Neuronal stem cell (in vitro differentiated cells): ENCODE measurements around the gene KRT85.
A peak's percentile ranks its signal among the peaks of the same experiment; 100 is the strongest.

Experiments
- DNase-seq: peaks from one replicate; pipeline ENCODE4 v3.0.0-alpha.2; 2013; ENCODE audit warnings: low spot score
- H2AFZ ChIP-seq: one replicate; pipeline ENCODE4 v1.6.1; 2013; ENCODE audit warnings: mild to moderate bottlenecking, low read length, inconsistent platforms
- H2AK5ac ChIP-seq: 2 replicates; pipeline ENCODE4 v1.6.1; 2013; ENCODE audit warnings: low read depth, mild to moderate bottlenecking, inconsistent platforms, low read length, moderate library complexity, mixed read lengths
- H2BK120ac ChIP-seq: 2 replicates; pipeline ENCODE4 v1.6.1; 2013; ENCODE audit warnings: low read depth, mild to moderate bottlenecking, inconsistent platforms, low read length, moderate library complexity, mixed read lengths
- H2BK12ac ChIP-seq: one replicate; pipeline ENCODE4 v1.6.1; 2013; ENCODE audit warnings: low read length, inconsistent platforms
- H2BK15ac ChIP-seq: 2 replicates; pipeline ENCODE4 v1.6.1; 2013; ENCODE audit warnings: mild to moderate bottlenecking, low read length, inconsistent platforms, mixed read lengths
- H2BK5ac ChIP-seq: one replicate; pipeline ENCODE4 v1.6.1; 2013; ENCODE audit warnings: inconsistent platforms, mild to moderate bottlenecking, low read length, moderate library complexity
- H3K14ac ChIP-seq: one replicate; pipeline ENCODE4 v1.6.1; 2013; ENCODE audit warnings: low read length, inconsistent platforms
- H3K18ac ChIP-seq: 2 replicates; pipeline ENCODE4 v1.6.1; 2013; ENCODE audit warnings: low read length, inconsistent platforms
- H3K23ac ChIP-seq: 2 replicates; pipeline ENCODE4 v1.6.1; 2013; ENCODE audit warnings: low read depth, mild to moderate bottlenecking, mixed read lengths, low read length, inconsistent platforms; ENCODE audit not compliant: poor library complexity
- H3K27ac ChIP-seq: replicated peaks from 3 replicates; pipeline ENCODE4 v1.5.1; 2013; ENCODE audit warnings: low read length, inconsistent platforms
- H3K27me3 ChIP-seq, 3 experiments: 2 replicates each; pipeline ENCODE4 v1.6.1; 2013; ENCODE audit warnings: low read length in 3 of 3, mild to moderate bottlenecking in 2 of 3, inconsistent platforms in 1 of 3, low read depth in 1 of 3, mixed read lengths in 1 of 3, moderate library complexity in 1 of 3; ENCODE audit not compliant: control insufficient read depth in 3 of 3, insufficient read depth in 3 of 3
- H3K36me3 ChIP-seq, 2 donors: replicated peaks in 1 of 2; 2 replicates each; pipeline ENCODE4 v1.6.1; 2013; ENCODE audit warnings: low read length in 2 of 2; ENCODE audit not compliant: control insufficient read depth in 2 of 2, insufficient read depth in 2 of 2
- H3K4ac ChIP-seq: 2 replicates; pipeline ENCODE4 v1.6.1; 2013; ENCODE audit warnings: inconsistent platforms, mild to moderate bottlenecking, low read length, moderate library complexity
- H3K4me1 ChIP-seq, 2 donors: 1 replicate in 1 of 2; 2 replicates in 1 of 2; pipeline ENCODE4 v1.6.1; 2013; ENCODE audit warnings: low read length in 2 of 2, low read depth in 1 of 2; ENCODE audit not compliant: control insufficient read depth in 2 of 2, insufficient read depth in 1 of 2
- H3K4me2 ChIP-seq: one replicate; pipeline ENCODE4 v1.6.1; 2013; ENCODE audit warnings: mild to moderate bottlenecking, low read length, inconsistent platforms; ENCODE audit not compliant: insufficient read depth, poor library complexity, severe bottlenecking
- H3K4me3 ChIP-seq, 2 donors: 2 replicates each; pipeline ENCODE4 v1.5.1; 2013; ENCODE audit warnings: low read length in 2 of 2, mild to moderate bottlenecking in 2 of 2, inconsistent platforms in 1 of 2, moderate library complexity in 1 of 2
- H3K79me1 ChIP-seq: one replicate; pipeline ENCODE4 v1.6.1; 2013; ENCODE audit warnings: low read depth, mild to moderate bottlenecking, inconsistent platforms, low read length, moderate library complexity
- H3K9ac ChIP-seq: one replicate; pipeline ENCODE4 v1.6.1; 2013; ENCODE audit warnings: mild to moderate bottlenecking, low read depth, low read length, inconsistent platforms; ENCODE audit not compliant: poor library complexity
- H3K9me3 ChIP-seq, 2 donors: replicated peaks in 1 of 2; 2 replicates each; pipeline versions ENCODE3 to v1.6.1; 2013; ENCODE audit warnings: low read length in 2 of 2, mild to moderate bottlenecking in 2 of 2, inconsistent platforms in 1 of 2, low read depth in 1 of 2, mixed read lengths in 1 of 2, moderate library complexity in 1 of 2; ENCODE audit not compliant: control insufficient read depth in 2 of 2, insufficient read depth in 1 of 2
- H4K8ac ChIP-seq: one replicate; pipeline ENCODE4 v1.6.1; 2013; ENCODE audit warnings: low read depth, mild to moderate bottlenecking, inconsistent platforms, low read length, moderate library complexity
- H4K91ac ChIP-seq: one replicate; pipeline ENCODE4 v1.6.1; 2013; ENCODE audit warnings: low read length, low read depth, mild to moderate bottlenecking, inconsistent platforms; ENCODE audit not compliant: poor library complexity
- WGBS, 2 donors: extraction: QIAGEN DNeasy Blood & Tissue Kit; methylation state at CpG; one replicate each; pipeline ENCODE4 v1.1.7; 2013; ENCODE audit warnings: missing lambda C conversion rate in 2 of 2, mixed read lengths in 1 of 2; ENCODE audit not compliant: insufficient read length in 2 of 2, insufficient replicate concordance in 1 of 2; ENCODE audit errors: extremely low coverage in 2 of 2; 5-methylcytosine and 5-hydroxymethylcytosine counted together

The KRT85 gene

DNA sequence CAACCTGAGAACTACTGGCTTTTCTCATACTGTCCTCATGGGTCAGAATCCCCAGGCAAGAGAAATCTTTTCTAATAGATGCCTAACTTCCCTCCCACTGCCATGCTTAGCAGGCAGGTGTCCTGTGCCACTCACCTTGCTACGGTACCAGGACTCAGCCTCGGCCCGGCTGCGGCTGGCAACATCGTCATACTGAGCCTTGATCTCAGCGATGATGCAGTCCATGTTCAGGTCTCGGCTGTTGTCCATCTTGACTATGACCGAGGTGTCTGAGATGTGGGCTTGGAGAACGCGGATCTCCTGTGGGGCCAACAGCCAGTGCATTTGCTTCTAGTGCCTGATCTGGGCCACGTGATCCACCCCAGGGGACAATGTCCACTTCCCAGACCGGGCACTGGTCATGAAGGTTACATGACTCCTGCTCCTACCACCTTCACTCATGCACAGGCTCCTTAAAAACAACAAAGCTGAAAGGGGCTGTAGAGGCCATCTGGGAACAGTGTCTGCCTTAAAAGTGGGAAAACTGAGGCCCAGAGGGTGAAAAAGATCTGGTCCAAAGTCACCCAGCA is 4.1 kb downstream of the KRT85 start:
- Histone ChIP-seq H3K4ac (no peak overlapping the region), H2BK15ac (no peak overlapping the region), H3K27ac (no peak overlapping the region), H3K27me3 (peaks cover 0 to 5% (median 0%) of the 10 kb centered on the region in 3 experiments), H3K14ac (no peak overlapping the region), H3K4me3 (no peak overlapping the region), H3K9ac (no peak overlapping the region), H2BK12ac (no peak overlapping the region), H3K18ac (no peak overlapping the region), H2AK5ac (no peak overlapping the region), H3K4me2 (no peak overlapping the region), H2BK5ac (peak overlapping the region; percentile 11), H2AFZ (no peak overlapping the region), H3K4me1 (no peaks in the 10 kb centered on the region), H3K36me3 (no peaks in the 10 kb centered on the region), H4K8ac (no peak overlapping the region), H3K9me3 (no peaks in the 10 kb centered on the region), H2BK120ac (no peak overlapping the region), H3K23ac (peak overlapping the region; percentile 76), H4K91ac (no peak overlapping the region), H3K79me1 (no peaks in the 10 kb centered on the region)
- DNase-seq, result no peak
- no CpG with 5 or more reads among the region's 12 CpGs for WGBS, 2 donors

DNA sequence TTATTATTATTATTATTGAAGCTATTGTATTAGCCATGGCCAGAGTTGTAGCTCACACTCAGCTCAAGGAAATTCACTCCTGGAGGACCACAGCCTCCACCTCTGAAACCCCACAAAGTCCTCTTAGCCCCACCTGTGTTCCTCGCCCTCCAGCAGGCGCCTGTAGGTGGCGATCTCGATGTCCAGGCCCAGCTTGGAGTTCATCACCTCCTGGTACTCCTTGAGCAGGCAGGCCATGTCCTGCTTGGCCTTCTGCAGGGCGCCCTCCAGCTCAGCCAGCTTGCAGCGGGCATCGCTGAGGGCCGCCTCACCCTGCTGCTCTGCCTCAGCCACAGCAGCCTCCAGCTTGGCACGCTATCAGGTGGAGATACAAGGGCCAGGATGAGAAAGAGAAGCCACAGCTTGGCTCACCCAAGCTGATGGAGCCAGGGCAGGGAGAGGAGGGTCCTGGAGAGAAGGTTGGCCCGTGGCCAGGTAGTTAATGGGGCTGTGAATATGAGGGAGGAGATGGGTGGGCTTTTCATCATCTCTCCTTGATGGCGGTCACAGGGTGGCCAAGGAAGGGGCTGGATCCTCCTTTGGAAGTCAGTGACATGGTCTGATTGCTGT is 5.1 kb downstream of the KRT85 start:
- WGBS, 2 donors, result no CpG with 5 or more reads among the region's 11 CpGs
- Histone ChIP-seq H2BK5ac (no peak overlapping the region), H2AK5ac (peak overlapping the region; percentile 26), H3K27me3 (peaks cover 0 to 8% (median 0%) of the 10 kb centered on the region in 3 experiments), H4K91ac (no peak overlapping the region), H3K4me1 (no peaks in the 10 kb centered on the region), H3K14ac (no peak overlapping the region), H3K79me1 (no peaks in the 10 kb centered on the region), H2BK12ac (no peak overlapping the region), H4K8ac (no peak overlapping the region), H2AFZ (no peak overlapping the region), H3K4ac (no peak overlapping the region), H3K4me3 (no peak overlapping the region), H2BK120ac (peak overlapping the region; percentile 36), H3K23ac (peak overlapping the region; percentile 20), H3K18ac (no peak overlapping the region), H3K27ac (no peak overlapping the region), H2BK15ac (no peak overlapping the region), H3K9me3 (no peaks in the 10 kb centered on the region), H3K9ac (no peak overlapping the region), H3K4me2 (no peak overlapping the region), H3K36me3 (no peaks in the 10 kb centered on the region)
- no peak for DNase-seq

DNA sequence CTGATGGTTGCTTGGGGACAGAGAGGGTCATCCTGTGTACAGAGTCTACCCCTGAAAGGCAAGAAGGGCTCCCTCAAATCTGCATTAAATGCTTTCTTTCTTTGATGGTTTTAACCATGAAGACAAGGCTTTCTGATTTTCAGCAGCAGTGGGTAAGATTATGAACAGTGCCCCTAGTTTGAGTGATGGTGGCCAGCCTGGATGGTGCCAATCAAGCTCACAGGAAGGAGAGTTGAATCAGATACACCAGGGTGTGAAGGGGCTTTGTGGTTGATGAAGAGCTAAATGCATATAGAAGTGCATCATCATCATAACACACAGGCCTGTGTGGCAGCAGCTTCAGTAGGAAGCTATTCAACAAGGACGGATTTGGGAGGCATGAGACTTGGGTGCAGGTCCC is 5.7 kb downstream of the KRT85 start:
- H3K4me2 ChIP-seq, result no peak overlapping the region
- no peak overlapping the region for H2BK5ac ChIP-seq
- no peak overlapping the region for H2AK5ac ChIP-seq
- no peak overlapping the region for H2BK15ac ChIP-seq
- H3K4me3 ChIP-seq, result no peak overlapping the region
- H3K9ac ChIP-seq, result no peak overlapping the region
- H2BK12ac ChIP-seq, result no peak overlapping the region
- no peaks in the 10 kb centered on the region for H3K36me3 ChIP-seq
- H2BK120ac ChIP-seq, result no peak overlapping the region
- H3K4ac ChIP-seq, result no peak overlapping the region
- H3K79me1 ChIP-seq, result no peaks in the 10 kb centered on the region
- H3K27me3 ChIP-seq, result peaks cover 0 to 8% (median 0%) of the 10 kb centered on the region in 3 experiments
- H3K18ac ChIP-seq, result no peak overlapping the region
- no peak overlapping the region for H3K14ac ChIP-seq
- H3K27ac ChIP-seq, result no peak overlapping the region
- H3K9me3 ChIP-seq, result no peaks in the 10 kb centered on the region
- no peak for DNase-seq
- H4K91ac ChIP-seq, result no peak overlapping the region
- WGBS, 2 donors, result no CpG with 5 or more reads among the region's 1 CpG
- H3K4me1 ChIP-seq, result no peaks in the 10 kb centered on the region
- no peak overlapping the region for H2AFZ ChIP-seq
- no peak overlapping the region for H4K8ac ChIP-seq
- no peak overlapping the region for H3K23ac ChIP-seq

DNA sequence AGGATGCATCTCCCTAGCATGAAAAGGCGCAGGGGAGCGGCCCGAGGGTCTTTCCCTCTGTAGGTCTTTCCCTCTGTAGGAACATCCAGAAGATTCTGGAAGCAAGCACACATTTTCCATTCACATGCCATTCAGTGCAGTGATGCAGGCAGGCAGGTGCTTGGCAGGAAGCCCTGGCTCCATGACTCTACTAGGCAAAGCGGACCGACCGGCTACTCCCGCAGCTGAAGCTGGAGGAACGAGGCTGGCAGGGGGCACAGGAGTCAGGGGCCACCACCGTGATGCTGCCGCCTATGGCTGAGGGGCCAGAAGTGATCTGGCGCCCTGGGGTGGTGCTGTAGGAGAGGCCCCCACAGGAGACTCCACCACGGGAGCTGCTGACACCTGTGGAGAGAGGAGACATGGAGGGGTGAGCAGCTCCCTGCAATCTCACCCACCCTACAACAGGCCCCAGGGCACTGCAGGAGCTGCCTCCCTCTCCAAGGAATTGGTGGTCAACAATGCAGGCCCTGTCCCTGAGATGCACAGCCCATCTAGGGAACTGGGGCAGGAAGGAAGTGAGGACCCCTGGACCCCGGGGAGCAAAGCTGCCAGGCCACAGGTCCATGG is 6.5 kb downstream of the KRT85 start:
- no peak overlapping the region for H4K8ac ChIP-seq
- H3K36me3 ChIP-seq, result no peaks in the 10 kb centered on the region

More for the DNA sequence above, 6.5 kb downstream of the KRT85 start:
- no peak overlapping the region for H2BK15ac ChIP-seq
- no peak overlapping the region for H3K23ac ChIP-seq
- H4K91ac ChIP-seq, result no peak overlapping the region
- H3K79me1 ChIP-seq, result no peaks in the 10 kb centered on the region
- no peak overlapping the region for H3K9ac ChIP-seq
- no peak overlapping the region for H3K18ac ChIP-seq
- no peak overlapping the region for H3K27ac ChIP-seq
- H3K4me2 ChIP-seq, result no peak overlapping the region
- H3K4ac ChIP-seq, result no peak overlapping the region
- peaks cover 0 to 8% (median 0%) of the 10 kb centered on the region in 3 experiments for H3K27me3 ChIP-seq
- H2BK12ac ChIP-seq, result no peak overlapping the region
- DNase-seq, result no peak
- no CpG with 5 or more reads among the region's 13 CpGs for WGBS, 2 donors
- no peaks in the 10 kb centered on the region for H3K9me3 ChIP-seq
- H2BK5ac ChIP-seq, result no peak overlapping the region
- no peak overlapping the region for H2AFZ ChIP-seq
- no peak overlapping the region for H3K4me3 ChIP-seq
- no peak overlapping the region for H2AK5ac ChIP-seq
- H3K14ac ChIP-seq, result peak overlapping the region; percentile 26
- no peaks in the 10 kb centered on the region for H3K4me1 ChIP-seq
- H2BK120ac ChIP-seq, result no peak overlapping the region
